PC-9 (cell line): ENCODE data around the gene ARHGAP30.

Source experiments
- CTCF ChIP-seq: fragments of 200-600 bp; sonication (generic); conservative IDR thresholded peaks from 2 replicates; pipeline ENCODE4 v1.6.1; 2017; ENCODE audit warnings: mixed run types, antibody characterized with exemption, mild to moderate bottlenecking, moderate library complexity
- EZH2 ChIP-seq: fragments of 200-600 bp; sonication (generic); IDR thresholded peaks from 2 replicates; pipeline ENCODE4 v1.8.0; 2017; ENCODE audit warnings: antibody characterized with exemption, low read depth

DNA sequence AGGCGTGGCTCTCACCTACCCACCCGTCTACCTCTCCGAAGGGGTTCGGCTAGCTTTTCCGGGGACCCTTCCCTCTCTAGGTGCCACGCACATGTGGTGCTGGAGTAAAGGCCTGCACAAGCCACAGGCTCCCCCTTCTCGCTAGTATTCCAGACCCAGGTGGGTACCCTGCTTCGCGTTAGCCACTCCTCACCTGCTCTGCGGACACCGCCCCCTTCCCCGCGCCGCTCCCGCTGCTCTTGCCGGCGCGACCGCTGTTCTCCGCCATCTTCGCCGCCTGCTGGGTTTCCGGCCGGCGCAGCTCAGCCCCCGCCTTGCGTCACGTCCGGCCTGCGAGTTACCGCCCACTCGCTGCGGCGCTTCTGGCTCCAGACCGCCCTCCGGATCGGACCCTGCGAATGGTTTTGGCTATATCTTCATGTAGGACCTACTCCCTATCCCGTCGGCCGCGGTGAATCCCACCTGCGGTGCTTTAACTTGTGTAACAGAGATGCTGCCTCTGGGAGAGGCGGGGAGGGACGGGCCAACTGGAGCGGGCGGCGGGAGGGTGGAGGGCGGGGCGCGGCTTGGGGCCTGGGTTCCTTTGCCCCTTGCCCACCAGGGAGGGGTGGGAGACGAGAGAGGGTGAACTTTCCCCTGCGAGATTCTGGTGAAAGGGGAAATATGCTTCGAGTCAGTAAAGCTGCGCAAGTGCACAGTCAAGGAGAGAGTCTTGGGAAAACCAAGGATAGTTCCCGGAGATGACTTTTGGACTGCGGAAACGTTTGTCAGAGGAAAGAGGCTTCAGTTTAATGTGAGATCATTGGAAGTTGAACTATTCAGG lies 48.3 kb upstream of the ARHGAP30 start, which contains the start of the genes NIT1 and PFDN2:
- TF ChIP-seq CTCF (no peak), EZH2 (no peak)
